Fibroblast of skin of left biceps (primary cell): ENCODE results near the gene ARMC9.
"Not testable (repeated sequence)": the region's sequence is repeated elsewhere in the genome, so short reads cannot be mapped to it uniquely, and the experiment has no call there.

Experiments used
- DNase-seq, 2 experiments: peaks; one replicate each; pipeline ENCODE4 v3.0.0-alpha.2; 2013; ENCODE audit warnings: low read depth in 2 of 2

Gene ARMC9

DNA sequence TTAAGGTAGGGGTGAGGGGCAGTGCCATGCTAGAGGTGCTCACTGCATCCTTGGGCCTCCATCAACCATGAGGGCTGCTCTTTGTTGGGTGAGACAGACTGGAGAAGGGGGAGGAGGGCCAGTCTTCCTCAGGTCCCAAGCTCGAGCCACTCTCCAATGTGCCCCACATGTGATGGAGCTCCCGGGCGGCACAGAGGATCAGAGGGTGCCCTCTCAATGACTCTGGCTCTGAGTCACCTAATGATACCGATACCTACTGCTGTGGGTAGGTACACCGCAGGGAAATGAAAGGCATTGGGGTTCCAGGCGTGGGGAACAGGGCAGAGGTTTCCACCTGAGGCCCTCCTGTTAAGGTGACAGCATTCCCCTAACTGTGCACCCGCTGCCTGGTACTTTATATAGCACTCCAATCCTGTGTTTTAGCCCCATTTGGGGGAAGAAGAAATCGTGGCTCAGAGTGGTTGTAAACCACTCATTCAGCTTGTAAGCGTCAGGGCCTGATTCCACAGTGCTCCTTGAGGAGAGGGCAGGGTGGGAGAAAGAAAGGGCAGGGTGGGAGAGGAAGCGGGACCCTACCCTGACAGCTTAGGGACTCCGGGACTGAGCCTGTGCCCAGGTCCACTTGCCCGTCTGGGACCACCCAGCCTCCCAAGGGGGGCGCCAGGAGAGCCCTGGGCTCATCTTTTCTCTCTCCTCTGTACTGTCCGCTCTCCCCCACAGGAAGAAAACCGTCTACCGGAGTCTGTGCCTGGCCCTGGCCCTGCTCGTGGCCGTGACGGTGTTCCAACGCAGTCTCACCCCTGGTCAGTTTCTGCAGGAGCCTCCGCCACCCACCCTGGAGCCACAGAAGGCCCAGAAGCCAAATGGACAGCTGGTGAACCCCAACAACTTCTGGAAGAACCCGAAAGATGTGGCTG, 198.8 kb downstream of the ARMC9 start:
- DNase-seq = no peak

DNA sequence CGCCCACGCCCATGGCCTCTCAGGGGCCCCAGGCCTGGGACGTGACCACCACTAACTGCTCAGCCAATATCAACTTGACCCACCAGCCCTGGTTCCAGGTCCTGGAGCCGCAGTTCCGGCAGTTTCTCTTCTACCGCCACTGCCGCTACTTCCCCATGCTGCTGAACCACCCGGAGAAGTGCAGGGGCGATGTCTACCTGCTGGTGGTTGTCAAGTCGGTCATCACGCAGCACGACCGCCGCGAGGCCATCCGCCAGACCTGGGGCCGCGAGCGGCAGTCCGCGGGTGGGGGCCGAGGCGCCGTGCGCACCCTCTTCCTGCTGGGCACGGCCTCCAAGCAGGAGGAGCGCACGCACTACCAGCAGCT, 199.5 kb downstream of the ARMC9 start:
- no peak for DNase-seq

DNA sequence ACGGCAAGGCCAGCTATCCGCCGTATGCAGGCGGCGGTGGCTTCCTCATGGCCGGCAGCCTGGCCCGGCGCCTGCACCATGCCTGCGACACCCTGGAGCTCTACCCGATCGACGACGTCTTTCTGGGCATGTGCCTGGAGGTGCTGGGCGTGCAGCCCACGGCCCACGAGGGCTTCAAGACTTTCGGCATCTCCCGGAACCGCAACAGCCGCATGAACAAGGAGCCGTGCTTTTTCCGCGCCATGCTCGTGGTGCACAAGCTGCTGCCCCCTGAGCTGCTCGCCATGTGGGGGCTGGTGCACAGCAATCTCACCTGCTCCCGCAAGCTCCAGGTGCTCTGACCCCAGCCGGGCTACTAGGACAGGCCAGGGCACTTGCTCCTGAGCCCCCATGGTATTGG, 200.2 kb downstream of the ARMC9 start:
- DNase-seq = no peak

DNA sequence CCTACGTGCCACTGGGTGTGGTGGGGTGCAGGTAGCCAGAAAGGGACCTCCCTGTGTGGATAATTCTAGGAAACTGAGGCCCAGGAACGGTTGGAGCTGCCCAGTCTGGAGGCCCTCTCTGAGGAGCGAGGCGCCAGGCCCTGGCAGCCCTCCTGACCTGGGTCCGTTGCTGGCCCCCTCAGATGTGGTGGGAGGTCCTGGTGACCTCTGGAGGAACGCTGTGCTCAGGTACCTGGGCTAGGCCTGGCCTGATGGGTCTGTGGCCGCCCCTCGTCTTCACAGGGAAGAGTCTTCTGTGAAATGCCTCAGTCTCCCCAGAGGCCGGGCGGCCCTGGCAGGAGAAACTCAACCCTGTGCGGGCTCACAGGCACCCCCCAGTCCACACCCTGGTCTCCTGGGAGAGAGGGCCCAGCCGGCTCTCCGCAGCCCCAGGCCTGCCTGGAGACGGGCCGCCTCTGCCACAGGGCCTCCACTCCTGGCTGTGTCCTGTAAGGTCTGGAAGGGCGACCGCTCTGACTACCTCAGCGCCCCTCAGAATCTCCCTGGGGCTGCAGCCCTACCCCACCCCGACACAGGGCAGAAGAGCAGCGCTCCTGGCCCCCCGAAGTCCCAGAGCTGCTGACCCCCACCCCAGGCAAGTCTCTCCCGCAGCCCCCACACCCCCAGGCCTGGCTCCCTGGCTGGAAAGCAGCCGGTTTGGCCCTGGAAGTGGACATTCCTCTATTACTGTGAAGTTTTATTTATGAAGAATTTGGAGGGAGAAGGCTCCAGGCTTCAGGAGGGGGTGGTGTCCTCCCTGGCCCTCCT, 200.8 kb downstream of the ARMC9 start:
- DNase-seq = no peak

DNA sequence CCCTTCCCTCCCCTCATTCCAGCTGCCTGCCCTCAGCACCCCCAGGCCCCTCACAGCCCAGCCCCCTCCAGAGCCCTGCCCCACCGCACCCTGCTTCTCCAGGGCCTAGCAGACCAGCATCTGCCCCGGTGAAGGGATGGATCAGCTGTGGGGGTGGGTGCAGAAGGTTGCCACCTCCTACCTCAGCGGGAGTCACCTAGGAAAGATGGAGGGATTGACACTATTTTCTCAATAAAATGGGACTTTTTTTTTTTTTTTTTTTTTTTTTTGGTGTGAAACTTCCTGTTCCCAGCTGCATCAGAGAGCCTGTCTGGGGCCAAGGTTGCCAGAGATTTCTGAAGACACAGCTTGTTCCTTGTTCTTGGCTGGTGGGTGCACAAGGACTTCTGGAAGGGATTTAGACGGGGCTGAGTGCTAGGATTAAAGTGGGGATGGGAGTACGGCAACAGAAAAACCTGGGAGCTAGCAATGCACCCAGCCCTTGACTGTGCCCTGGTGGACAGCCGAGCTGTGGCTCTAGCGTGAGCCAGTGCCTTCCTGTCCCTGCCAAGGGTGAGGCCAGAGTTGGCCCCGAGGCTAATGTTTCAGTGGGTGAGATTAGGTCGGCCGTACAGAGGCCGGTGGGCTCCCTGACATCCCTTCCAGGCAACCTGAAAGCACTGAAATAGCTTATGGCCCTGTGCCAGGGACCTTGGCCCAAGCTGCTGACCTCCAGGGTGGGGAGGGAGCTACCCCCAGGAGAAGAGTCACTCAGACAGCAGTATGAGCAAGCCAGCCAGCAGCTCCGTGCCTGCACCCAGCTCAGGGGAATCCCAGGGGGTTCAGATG, 201.6 kb downstream of the ARMC9 start:
- DNase-seq = no peak

DNA sequence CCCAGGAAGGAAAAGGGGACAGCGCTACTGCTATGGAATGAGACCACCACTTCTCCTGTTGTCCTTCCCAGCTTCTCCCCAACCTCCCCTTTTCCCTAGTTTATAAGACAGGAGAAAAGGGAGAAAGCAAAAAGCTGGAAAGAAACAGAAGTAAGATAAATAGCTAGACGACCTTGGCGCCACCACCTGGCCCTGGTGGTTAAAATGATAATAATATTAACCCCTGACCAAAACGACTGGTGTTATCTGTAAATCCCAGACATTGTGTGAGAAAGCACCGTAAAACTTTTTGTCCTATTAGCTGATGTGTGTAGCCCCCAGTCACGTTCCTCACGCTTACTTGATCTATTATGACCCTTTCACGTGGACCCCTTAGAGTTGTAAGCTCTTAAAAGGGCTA, 202.2 kb downstream of the ARMC9 start:
- not testable (repeated sequence) for DNase-seq

DNA sequence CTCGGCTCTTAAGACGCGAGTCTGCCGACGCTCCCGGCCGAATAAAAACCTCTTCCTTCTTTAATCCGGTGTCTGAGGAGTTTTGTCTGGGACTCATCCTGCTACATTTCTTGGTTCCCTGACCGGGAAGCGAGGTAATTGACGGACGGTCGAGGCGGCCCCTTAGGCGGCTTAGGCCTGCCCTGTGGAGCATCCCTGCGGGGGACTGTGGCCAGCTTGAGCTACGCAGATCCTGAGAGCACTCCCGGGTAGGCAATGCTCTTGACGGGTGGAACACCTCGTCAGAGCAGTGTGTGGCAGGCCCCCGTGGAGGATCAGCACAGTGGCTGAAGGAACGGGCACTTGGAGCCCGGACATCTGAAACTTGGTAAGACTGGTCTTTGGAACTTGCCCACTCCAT, 202.7 kb downstream of the ARMC9 start:
- not testable (repeated sequence) for DNase-seq

DNA sequence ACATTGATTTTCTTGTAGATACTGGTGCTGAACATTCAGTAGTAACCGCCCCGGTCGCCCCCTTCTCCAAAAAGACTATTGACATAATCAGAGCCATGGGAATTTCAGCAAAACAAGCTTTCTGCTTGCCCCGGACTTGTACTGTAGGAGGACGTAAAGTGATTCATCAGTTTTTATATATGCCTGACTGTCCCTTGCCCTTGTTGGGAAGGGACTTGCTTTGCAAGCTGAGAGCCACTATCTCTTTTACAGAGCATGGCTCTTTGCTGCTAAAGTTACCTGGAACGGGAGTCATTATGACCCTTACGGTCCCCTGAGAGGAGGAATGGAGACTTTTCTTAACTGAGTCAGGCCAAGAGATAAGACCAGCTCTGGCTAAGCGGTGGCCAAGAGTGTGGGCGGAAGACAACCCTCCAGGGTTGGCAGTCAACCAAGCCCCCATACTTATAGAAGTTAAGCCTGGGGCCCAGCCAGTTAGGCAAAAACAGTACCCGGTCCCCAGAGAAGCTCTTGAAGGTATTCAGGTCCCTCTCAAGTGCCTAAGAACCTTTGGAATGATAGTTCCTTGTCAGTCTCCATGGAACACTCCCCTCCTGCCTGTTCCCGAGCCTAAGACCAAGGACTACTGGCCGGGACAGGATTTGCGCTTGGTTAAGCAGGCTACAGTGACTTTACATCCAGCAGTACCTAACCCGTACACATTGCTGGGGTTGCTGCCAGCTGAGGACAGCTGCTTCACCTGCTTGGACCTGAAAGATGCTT, 205.2 kb downstream of the ARMC9 start:
- not testable (repeated sequence) for DNase-seq

DNA sequence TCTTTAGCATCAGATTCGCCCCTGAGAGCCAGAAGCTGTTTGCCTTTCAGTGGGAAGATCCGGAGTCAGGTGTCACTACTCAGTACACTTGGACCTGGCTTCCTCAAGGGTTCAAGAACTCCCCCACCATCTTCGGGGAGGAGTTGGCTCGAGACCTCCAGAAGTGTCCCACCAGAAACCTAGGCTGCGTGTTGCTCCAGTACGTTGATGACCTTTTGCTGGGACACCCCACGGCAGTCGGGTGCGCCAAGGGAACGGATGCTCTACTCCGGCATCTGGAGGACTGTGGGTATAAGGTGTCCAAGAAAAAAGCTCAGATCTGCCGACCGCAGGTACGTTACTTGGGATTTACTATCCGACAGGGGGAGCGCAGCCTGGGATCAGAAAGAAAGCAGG, 205.8 kb downstream of the ARMC9 start:
- not testable (repeated sequence) for DNase-seq

DNA sequence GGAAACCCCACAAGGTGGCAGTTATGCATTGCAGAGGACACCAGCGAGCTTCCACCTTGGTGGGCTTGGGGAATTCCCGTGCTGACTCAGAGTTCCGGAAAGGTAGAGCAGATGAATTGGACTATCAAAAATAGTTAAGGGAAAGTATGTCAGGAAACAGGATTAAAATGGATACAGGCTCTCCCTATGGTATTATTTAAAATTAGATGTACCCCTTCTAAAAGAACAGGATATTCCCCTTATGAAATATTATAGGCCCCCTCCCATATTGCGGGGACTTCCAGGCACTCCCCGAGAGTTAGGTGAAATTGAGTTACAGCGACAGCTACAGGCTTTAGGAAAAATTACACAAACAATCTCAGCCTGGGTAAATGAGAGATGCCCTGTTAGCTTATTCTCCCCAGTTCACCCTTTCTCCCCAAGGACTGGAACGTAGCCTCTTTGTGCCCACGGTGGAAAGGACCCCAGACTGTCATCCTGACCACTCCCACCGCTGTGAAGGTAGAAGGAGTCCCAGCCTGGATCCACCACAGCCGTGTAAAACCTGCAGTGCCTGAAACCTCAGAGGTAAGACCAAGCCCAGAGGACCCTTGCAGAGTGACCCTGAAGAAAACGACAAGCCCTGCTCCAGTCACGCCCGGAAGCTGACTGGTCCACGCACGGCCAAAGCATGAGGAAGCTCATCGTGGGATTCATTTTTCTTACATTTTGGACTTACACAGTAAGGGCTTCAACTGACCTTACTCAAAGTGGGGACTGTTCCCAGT, 207.4 kb downstream of the ARMC9 start:
- DNase-seq = not testable (repeated sequence)

DNA sequence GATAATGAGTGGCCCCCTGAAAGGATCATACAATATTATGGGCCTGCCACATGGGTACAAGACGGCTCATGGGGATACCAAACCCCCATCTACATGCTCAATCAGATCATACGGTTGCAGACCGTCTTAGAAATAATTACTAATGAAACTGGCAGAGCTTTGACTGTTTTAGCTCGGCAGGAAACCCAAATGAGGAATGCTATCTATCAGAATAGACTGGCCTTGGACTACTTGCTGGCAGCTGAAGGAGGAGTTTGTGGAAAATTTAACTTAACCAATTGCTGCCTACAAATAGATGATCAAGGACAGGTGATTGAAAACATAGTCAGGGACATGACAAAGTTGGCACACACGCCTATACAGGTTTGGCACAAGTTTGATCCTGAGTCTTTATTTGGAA, 209.3 kb downstream of the ARMC9 start:
- not testable (repeated sequence) for DNase-seq

DNA sequence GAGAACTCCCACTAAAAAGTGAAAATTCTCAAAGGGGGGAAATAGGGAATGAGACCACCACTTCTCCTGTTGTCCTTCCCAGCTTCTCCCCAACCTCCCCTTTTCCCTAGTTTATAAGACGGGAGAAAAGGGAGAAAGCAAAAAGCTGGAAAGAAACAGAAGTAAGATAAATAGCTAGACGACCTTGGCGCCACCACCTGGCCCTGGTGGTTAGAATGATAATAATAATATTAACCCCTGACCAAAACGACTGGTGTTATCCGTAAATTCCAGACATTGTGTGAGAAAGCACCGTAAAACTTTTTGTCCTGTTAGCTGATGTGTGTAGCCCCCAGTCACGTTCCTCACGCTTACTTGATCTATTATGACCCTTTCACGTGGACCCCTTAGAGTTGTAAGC, 209.9 kb downstream of the ARMC9 start:
- not testable (repeated sequence) for DNase-seq

DNA sequence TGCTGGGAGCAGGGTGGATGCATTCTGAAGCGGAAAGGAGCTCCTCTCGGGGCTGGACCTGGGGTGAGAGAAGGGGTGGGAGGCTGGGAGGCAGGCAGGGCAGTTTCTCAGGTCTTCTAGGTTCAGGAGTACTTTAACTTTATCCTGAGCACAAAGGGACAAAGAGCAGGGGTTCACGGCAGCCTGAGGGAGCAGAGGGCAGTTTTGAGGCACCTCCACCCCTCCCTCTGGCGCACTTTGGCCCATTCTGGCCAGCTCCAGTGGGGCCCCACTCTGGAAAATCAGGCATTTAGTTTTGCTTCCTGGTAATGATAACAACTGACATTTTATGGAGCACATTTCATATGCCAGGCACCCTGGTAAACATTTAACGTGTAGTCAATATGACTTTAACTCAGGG, 211.3 kb downstream of the ARMC9 start:
- DNase-seq = no peak

DNA sequence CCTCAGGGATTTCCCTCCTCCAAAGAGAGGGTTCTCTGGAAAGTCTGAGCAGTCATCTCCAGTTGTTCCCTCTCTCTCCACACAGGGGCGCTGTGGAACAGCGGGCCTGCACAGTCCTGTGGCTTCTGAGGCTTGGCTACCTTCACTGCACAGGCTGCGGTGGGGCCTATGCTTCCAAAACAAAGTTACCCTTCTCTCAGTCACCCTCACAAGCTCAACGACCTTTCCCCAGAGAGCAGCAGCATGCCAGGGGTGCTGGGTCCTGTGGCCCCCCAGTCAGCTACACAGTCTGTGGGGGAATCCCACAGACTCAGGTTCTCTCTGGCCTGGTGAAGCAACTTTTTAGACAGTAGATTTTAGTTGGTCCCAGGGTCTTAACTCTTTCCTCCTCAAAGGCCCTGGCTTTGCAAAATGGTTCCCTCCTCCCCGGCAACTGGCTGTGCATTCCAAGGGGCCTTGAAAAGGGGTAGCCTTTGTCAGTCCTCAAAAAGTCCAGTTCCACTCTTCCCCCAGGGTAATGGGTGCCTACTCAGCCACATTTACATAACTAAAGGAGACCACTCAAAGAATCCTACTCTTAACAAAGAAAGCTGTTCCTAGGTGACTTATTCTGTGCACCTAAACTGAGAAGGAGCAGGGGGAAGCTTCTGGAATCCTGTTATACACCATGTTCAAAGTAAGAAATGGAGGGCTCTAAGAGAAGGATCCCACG, 212.0 kb downstream of the ARMC9 start:
- no peak for DNase-seq

DNA sequence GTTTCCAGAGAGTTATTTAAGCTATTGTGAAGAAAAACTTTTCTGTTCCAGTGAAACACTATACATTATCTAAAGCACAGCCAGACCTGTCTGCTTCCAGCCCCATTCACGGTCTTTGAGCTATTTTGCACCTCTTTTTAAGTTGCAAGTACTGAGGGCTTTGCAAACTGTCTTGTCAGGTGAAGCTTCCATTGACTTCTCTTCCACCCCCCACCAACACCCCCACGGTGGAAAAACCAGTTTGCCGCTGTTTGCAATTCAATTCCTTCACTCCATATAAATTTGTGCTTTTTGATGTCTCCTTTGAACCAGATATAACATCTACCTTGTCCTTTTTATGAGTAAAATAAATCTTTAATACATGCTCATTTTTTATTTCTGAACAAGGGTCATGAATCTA, 212.8 kb downstream of the ARMC9 start:
- DNase-seq = no peak

DNA sequence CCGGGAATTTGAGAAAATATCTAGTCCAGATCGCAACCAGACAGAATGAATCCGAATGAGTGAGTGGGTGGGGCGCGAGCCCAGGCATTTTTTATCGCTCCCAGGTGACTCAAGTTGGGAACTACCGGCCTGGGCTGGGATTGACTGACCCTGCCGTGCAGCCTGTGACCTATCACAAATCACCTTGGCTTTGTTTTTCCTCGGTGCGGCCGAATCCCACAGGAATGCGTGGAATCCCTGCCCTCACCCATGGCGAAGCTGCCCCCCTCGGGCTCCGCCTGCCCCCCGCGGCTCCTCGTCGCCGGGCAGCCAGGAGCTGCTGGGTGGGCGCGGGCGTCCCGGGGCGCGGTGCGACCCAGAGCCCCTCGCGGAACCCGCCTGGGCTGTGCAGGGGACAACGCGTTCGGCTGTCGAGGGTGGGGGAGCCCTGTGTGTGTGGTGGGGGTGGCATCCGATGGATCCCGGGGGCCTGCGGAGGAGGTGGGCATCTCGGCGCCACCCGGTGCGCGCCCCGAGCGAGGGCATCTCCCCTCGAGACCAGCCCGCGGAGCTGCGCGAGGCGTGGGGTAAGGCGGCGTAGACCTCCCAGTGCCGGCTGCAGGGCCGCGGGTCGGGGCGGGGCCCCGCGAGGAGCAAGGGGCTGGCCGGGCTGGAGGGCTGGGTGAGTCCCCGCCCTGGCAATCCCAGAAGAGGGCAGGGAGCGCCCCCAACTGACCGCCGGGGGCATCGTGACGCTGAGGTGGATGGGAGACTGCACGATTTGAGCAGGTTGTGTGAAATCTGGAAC, 213.6 kb downstream of the ARMC9 start:
- peak; percentile 31 to 38 for DNase-seq

DNA sequence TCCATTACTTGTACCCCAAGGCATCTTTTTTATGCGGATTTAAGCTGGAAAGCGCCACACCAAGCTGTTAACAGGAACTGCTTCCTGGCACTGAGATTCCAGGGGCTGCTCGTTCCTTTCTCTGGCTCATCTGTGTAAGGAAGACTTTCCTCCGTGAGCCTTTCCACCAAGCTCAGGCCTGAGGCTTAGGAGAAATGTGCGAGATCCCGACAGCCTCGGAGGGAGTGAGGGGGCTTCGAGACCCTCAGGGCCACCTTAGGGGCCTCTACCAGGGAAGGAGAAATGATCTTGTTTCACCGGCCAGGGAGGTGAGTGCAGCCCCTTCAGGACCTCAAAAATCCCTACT, 214.2 kb downstream of the ARMC9 start:
- no peak for DNase-seq

DNA sequence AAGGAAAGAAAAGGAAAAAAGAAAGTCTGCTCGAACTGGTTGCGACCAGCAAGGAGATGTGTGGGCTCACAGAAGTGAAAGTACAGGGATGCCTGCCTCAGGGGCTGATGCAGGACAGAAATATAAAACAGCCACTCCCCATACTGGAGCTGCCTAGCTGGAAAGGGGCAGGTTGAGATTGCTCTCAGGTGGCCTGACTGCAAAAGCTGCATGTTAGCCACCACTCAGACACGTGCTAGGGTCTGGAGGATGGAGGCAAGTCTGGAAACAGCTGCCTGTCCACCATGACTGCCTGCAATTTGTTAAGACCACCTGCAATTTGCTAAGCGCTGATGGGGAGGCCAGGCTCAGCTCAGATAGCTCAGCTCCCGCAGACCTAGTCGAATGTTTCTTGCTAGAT, 215.0 kb downstream of the ARMC9 start:
- DNase-seq = no peak

DNA sequence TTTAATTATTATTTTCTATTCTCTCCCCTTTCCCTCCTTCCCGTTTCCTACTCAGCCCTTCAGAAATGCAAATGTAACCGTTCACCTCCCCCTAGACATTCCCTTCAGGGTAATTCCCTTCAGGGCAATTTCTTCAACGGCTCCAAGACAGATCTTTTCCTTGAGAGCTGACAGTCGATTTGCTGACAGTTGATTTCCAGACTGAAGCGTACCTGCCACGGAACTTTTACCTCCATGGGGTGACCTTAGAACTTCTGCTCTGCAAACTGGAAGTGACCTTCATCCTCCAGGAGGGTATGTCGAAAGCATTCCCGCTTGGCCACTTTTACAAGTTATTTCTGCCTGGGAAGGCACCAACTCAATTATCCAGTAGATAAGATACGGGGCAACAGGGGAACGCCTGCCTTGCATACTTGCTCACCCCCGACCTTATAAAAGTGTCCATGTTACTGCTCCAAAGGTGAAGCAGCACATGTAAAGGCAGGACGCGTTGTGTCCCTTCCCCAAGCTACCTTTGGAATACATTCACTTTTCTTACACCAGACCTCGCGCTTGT, 215.6 kb downstream of the ARMC9 start:
- DNase-seq = no peak
